DND-41 (cell line): ENCODE data around the gene CIP2A.

ENCODE experiments used
- ATAC-seq: fragments of 200-7000 bp; cut with Tn5 transposase; 3 replicates; pipeline ENCODE4 v1.9.1; 2021; ENCODE audit warnings: low read depth; ENCODE audit not compliant: insufficient read depth
- DNase-seq: peaks from one replicate; pipeline ENCODE4 v3.0.0-alpha.2; 2020
- H2AFZ ChIP-seq: 2 replicates; pipeline ENCODE4 v1.6.0; 2012; ENCODE audit warnings: low read depth, low read length
- H3K27ac ChIP-seq: 2 replicates; pipeline ENCODE4 v1.5.1; 2012; ENCODE audit warnings: low read length, inconsistent platforms
- H3K27me3 ChIP-seq: fragments of 200-600 bp; sonication (generic); 2 replicates; pipeline ENCODE4 v1.6.0; 2012; ENCODE audit warnings: low read length, mild to moderate bottlenecking, inconsistent platforms; ENCODE audit not compliant: insufficient read depth, poor library complexity
- H3K36me3 ChIP-seq: 2 replicates; pipeline ENCODE4 v1.5.1; 2012; ENCODE audit warnings: low read length, inconsistent platforms; ENCODE audit not compliant: insufficient read depth
- H3K4me1 ChIP-seq: 2 replicates; pipeline ENCODE4 v1.5.1; 2012; ENCODE audit warnings: mild to moderate bottlenecking, low read length; ENCODE audit not compliant: insufficient read depth
- H3K4me2 ChIP-seq: 2 replicates; pipeline ENCODE4 v1.6.0; 2012; ENCODE audit warnings: mild to moderate bottlenecking, moderate library complexity, low read length, inconsistent platforms; ENCODE audit not compliant: insufficient read depth
- H3K4me3 ChIP-seq, 2 experiments: fragments of 200-600 bp in 1 of 2; shearing (Covaris generic) in 1 of 2; 2 replicates each; pipeline ENCODE4 v1.5.1; 2012 to 2016; ENCODE audit warnings: inconsistent platforms in 2 of 2, low read length in 2 of 2, mild to moderate bottlenecking in 2 of 2, low read depth in 1 of 2, moderate library complexity in 1 of 2
- H3K79me2 ChIP-seq: 2 replicates; pipeline ENCODE4 v1.6.0; 2012; ENCODE audit warnings: low read length, inconsistent platforms; ENCODE audit not compliant: insufficient read depth
- H3K9ac ChIP-seq: 2 replicates; pipeline ENCODE4 v1.6.0; 2012; ENCODE audit warnings: low read depth, mild to moderate bottlenecking, inconsistent platforms, low read length, moderate library complexity
- H3K9me3 ChIP-seq: 2 replicates; pipeline ENCODE4 v1.5.1; 2012; ENCODE audit warnings: low read length, moderate library complexity, mild to moderate bottlenecking, inconsistent platforms; ENCODE audit not compliant: insufficient read depth, severe bottlenecking
- H4K20me1 ChIP-seq: 2 replicates; pipeline ENCODE4 v1.6.0; 2012; ENCODE audit warnings: low read length; ENCODE audit not compliant: insufficient read depth
- CTCF ChIP-seq: IDR thresholded peaks from 2 replicates; pipeline ENCODE4 v1.5.1; 2012; ENCODE audit warnings: borderline replicate concordance, low read length, moderate library complexity, mild to moderate bottlenecking; ENCODE audit not compliant: poor library complexity, severe bottlenecking; ENCODE audit errors: extremely low read depth
- EZH2 ChIP-seq: IDR thresholded peaks from 3 replicates; pipeline ENCODE4 v1.6.1; 2012; ENCODE audit warnings: borderline replicate concordance, low read depth, mild to moderate bottlenecking, moderate library complexity, low read length, inconsistent platforms; ENCODE audit not compliant: severe bottlenecking

Gene CIP2A

DNA sequence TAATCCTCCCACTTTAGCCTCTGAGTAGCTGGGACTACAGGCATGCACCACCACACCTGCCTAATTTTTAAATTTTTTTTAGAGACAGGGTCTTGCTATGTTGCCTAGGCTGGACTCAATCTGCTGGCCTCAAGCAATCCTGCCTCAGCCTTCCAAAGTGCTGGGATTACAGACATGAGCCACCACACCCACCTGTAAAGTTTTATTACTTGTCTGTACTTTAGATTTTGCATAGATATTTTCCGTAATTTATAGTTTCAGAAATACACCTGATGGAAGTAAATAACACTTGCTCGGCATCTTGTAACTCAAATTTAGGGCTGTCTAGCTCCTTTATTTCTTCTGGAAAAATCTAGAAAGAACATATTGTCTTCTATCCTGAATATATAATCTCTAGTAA, 6.1 kb upstream of the CIP2A start:
- Histone ChIP-seq H2AFZ (no peak overlapping the region), H3K4me3 (no peak overlapping the region), H3K27me3 (no peaks in the 10 kb centered on the region), H3K27ac (no peak overlapping the region), H3K4me1 (peaks cover 11% of the 10 kb centered on the region), H4K20me1 (no peaks in the 10 kb centered on the region), H3K36me3 (no peaks in the 10 kb centered on the region), H3K79me2 (peaks cover 13% of the 10 kb centered on the region), H3K4me2 (no peak overlapping the region), H3K9me3 (no peaks in the 10 kb centered on the region), H3K9ac (no peak overlapping the region)
- TF ChIP-seq EZH2 (no peak), CTCF (no peak)
- ATAC-seq: no peak
- DNase-seq: no peak

DNA sequence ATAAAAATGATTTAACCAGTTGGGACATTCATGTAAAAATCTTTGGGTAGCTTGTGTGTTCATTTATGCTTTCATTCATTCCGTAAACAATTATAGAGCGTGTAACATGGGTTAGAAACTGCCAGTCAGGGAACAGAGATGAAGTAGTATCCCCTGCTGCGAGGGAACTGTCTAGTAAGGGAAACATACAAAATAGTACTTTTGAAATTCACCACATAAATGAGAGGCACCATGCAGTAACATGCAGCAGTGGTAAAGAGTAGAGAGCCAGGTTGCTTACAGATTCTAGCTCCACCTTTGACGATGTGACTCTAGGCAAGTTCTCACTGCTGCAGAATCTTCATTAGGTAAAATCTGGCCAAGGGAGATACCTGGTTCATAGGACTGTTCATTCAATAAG, 1.2 kb upstream of the CIP2A start:
- Histone ChIP-seq H3K4me2 (peak overlapping the region; percentile 88), H3K4me1 (peaks cover 40% of the 10 kb centered on the region), H3K27me3 (no peaks in the 10 kb centered on the region), H3K36me3 (peaks cover 7% of the 10 kb centered on the region; the same call in 1 of the 2 replicates), H3K27ac (peak overlapping the region; percentile 83), H3K9me3 (no peaks in the 10 kb centered on the region), H3K9ac (peak overlapping the region; percentile 89), H3K4me3 (peak overlapping the region; percentile 73 to 95; a peak in 3 of 4 replicates), H3K79me2 (peaks cover 61% of the 10 kb centered on the region), H2AFZ (peak overlapping the region; percentile 40), H4K20me1 (peaks cover 11% of the 10 kb centered on the region; the same call in 1 of the 2 replicates)
- DNase-seq (peak; percentile 18), ATAC-seq (peak; percentile 13; the same call in 2 of the 3 replicates)
- TF ChIP-seq CTCF: no peak
- no peak for TF ChIP-seq EZH2

DNA sequence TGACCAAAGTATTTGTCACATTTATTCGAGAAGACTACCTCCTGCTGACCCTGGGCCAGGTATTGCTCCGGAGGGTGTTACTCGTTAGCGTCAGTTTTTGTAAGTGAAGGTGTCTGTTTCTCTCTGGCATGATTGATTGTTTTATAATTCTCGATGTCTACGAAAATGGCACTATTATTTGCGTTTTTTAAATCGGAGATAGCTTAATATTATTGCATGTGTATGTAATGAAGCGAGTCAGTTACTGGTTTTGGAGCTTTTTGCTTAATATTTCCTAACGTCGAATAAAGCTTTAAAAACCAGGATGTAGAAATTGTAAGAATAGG, 723 bp upstream of the CIP2A start:
- peaks cover 45% of the 10 kb centered on the region for H3K4me1 ChIP-seq
- H3K36me3 ChIP-seq: peaks cover 12% of the 10 kb centered on the region
- H2AFZ ChIP-seq: peak overlapping the region; percentile 97
- peaks cover 66% of the 10 kb centered on the region for H3K79me2 ChIP-seq
- H3K9me3 ChIP-seq: no peaks in the 10 kb centered on the region
- TF ChIP-seq CTCF: no peak
- TF ChIP-seq EZH2: no peak
- ATAC-seq (no peak), DNase-seq (no peak)
- H3K27me3 ChIP-seq: no peaks in the 10 kb centered on the region
- H3K9ac ChIP-seq: peak overlapping the region; percentile 89
- H3K27ac ChIP-seq: peak overlapping the region; percentile 83
- H4K20me1 ChIP-seq: peaks cover 13% of the 10 kb centered on the region; the same call in 1 of the 2 replicates
- H3K4me3 ChIP-seq: peak overlapping the region; percentile 73 to 95
- H3K4me2 ChIP-seq: peak overlapping the region; percentile 88

DNA sequence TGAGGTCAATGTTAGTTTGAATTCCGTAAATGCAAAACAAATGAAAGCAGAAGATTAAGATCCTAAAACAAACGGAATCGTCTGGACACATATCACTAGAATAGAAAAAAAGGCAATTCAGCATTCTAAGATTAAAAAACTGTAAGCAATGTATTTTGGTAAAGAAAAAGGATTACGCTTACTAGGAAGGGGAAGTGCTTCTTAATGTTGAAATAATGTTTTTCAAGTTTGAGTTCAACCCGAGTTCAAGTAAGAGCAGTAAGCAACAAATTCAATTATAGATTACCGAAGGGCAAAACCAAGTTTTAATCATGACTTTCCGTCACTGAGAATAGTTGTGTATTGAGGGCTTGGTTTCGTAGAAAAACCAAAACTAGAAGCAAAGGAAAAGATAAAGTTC, 637 bp downstream of the CIP2A start:
- Histone ChIP-seq H3K79me2 (peaks cover 79% of the 10 kb centered on the region), H3K36me3 (peaks cover 25% of the 10 kb centered on the region), H3K9ac (peak overlapping the region; percentile 89), H3K27me3 (no peaks in the 10 kb centered on the region), H4K20me1 (peaks cover 13% of the 10 kb centered on the region; the same call in 1 of the 2 replicates), H3K4me2 (peak overlapping the region; percentile 88), H3K27ac (peak overlapping the region; percentile 83), H3K4me3 (peak overlapping the region; percentile 73 to 95), H3K4me1 (peaks cover 46% of the 10 kb centered on the region), H2AFZ (peak overlapping the region; percentile 97), H3K9me3 (no peaks in the 10 kb centered on the region)
- DNase-seq (no peak), ATAC-seq (no peak)
- TF ChIP-seq CTCF (no peak), EZH2 (no peak)
